Body of pancreas (tissue), 4 donors: ENCODE results near the gene ARPC5. TPM values are rescaled to one million over a fixed set of nuclear protein-coding genes. Genes with fewer than 3 reads are reported as not detected.

ENCODE experiments used
- ATAC-seq: fragments of 150-250 bp; one replicate; pipeline ENCODE4 v1.9.1; 2016
- DNase-seq, 4 donors: peaks; one replicate each; pipeline ENCODE4 v3.0.0-alpha.2; 2019
- H3K27ac ChIP-seq, 4 donors: fragments of 200-600 bp; sonication (generic); 1 replicate in 3 of 4; 2 replicates in 1 of 4; pipeline versions ENCODE4 v1.5.1 to v1.6.1; 2016 to 2019; ENCODE audit warnings: mild to moderate bottlenecking in 1 of 4, mixed read lengths in 1 of 4, moderate library complexity in 1 of 4
- H3K27me3 ChIP-seq, 2 donors: fragments of 200-600 bp; sonication (generic); one replicate each; pipeline ENCODE4 v1.6.0; 2016; ENCODE audit warnings: mild to moderate bottlenecking in 1 of 2
- H3K36me3 ChIP-seq, 2 donors: fragments of 200-600 bp; sonication (generic); replicated peaks in 1 of 2; 2 replicates each; pipeline ENCODE4 v1.5.1; 2016; ENCODE audit warnings: low read depth in 2 of 2; ENCODE audit not compliant: insufficient read depth in 1 of 2
- H3K4me1 ChIP-seq: fragments of 200-600 bp; sonication (generic); one replicate; pipeline ENCODE4 v1.6.0; 2016
- H3K4me3 ChIP-seq, 2 donors: fragments of 200-600 bp; sonication (generic); 1 replicate in 1 of 2; 2 replicates in 1 of 2; pipeline ENCODE4 v1.5.1; 2016 to 2019
- H3K9me3 ChIP-seq, 3 donors: fragments of 200-600 bp; sonication (generic); 1 replicate in 2 of 3; 2 replicates in 1 of 3; pipeline ENCODE4 v1.5.1; 2016
- POLR2A ChIP-seq, 3 donors: fragments of 450-650 bp; IDR thresholded peaks; one replicate each; pipeline ENCODE4 v1.6.1; 2016; ENCODE audit warnings: antibody characterized with exemption in 3 of 3, mild to moderate bottlenecking in 2 of 3
- WGBS, 2 donors: methylation state at CpG; one replicate each; pipeline ENCODE4 v1.1.5; 2017; 5-methylcytosine and 5-hydroxymethylcytosine counted together
- intact Hi-C: fragments of 100-400 bp; cut with DNase I; formaldehyde crosslinking; loops from one replicate; pipeline ENCODE4 v1.15.1; 2023
- total RNA-seq, 2 donors: library from RNA; depleted of rRNA; stranded (reverse); fragments of >200 nt; gene quantifications; one replicate each; pipeline ENCODE4 v1.1.0, GENCODE V29; 2016
- TF ChIP-seq, protein P1 (sequence below), 7 experiments: fragments of 450-650 bp in 4 of 7; fragments of 200-600 bp in 3 of 7; sonication (generic) in 3 of 7; IDR thresholded peaks; one replicate each; pipeline ENCODE4 v1.5.1; 2016 to 2019; ENCODE audit warnings: antibody characterized with exemption in 7 of 7

The ARPC5 gene
- total RNA-seq, 2 donors from 2014 or later: 29.3 to 52.4 TPM

DNA sequence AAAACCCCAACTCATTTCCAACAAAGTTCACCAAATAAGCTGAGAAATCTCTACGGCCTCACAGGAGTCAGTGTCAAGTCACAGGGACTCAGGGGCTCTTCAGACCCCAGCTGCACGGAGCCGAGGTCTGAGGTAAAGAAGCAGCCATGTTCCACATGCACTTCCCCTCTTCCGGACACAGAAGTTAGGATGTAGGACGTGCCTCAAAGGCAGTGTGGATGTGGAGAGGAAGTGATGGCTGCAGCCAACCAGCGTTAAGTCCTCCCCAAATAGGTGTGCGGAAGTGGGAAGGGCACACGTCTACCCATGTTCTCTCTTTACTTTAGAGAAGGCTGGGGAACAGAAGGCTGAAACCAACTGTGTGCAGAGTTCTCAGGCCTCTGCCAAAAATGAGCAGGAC lies 30.8 kb downstream of the ARPC5 start:
- intact Hi-C loops: no loop called here
- ATAC-seq (no peak), DNase-seq (peak in 1 of 4 donors; percentile 35)
- 73 to 80% methylated on average over 8 of the region's 8 CpGs for WGBS, 2 donors
- Histone ChIP-seq H3K4me3 (no peak overlapping the region), H3K27ac (peak overlapping the region in 1 of 4 donors; percentile 55), H3K36me3 (no peaks in the 10 kb centered on the region), H3K27me3 (no peaks in the 10 kb centered on the region), H3K4me1 (peaks cover 4% of the 10 kb centered on the region), H3K9me3 (no peaks in the 10 kb centered on the region)
- TF ChIP-seq, protein P1, sequence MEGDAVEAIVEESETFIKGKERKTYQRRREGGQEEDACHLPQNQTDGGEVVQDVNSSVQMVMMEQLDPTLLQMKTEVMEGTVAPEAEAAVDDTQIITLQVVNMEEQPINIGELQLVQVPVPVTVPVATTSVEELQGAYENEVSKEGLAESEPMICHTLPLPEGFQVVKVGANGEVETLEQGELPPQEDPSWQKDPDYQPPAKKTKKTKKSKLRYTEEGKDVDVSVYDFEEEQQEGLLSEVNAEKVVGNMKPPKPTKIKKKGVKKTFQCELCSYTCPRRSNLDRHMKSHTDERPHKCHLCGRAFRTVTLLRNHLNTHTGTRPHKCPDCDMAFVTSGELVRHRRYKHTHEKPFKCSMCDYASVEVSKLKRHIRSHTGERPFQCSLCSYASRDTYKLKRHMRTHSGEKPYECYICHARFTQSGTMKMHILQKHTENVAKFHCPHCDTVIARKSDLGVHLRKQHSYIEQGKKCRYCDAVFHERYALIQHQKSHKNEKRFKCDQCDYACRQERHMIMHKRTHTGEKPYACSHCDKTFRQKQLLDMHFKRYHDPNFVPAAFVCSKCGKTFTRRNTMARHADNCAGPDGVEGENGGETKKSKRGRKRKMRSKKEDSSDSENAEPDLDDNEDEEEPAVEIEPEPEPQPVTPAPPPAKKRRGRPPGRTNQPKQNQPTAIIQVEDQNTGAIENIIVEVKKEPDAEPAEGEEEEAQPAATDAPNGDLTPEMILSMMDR (IDR thresholded peaks at IDR 0.05): no peak
- TF ChIP-seq POLR2A (IDR thresholded peaks at IDR 0.05): no peak

- intact Hi-C loops: no loop called here
- WGBS, 2 donors: 47 to 74% methylated on average over 10 of the region's 10 CpGs
- ATAC-seq: no peak
These were observed 31.4 kb downstream of the ARPC5 start for GRCh38 chr1:183604038-183604808.

DNA sequence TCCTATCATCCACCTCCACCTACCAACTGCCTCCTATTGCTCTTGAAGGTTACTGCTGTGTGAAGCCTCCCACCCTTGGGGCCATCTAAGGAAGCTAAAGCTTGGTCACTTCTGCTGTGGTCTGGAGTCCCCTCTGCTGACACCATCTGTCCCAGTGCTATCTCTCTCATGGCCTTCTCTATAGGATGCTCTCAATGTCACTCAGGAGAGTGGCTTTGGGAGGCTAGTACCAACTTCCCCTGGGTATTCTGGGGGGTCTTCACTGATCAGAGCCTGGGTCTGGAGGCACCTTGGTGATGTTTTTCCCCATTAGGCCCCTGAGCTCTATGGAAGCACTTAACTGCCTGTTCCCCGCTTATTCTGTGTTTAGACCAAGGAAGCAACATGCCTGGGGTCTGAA lies 33.1 kb downstream of the ARPC5 start:
- TF ChIP-seq, protein P1 (IDR thresholded peaks at IDR 0.05): no peak
- TF ChIP-seq POLR2A (IDR thresholded peaks at IDR 0.05): no peak
- no peaks in the 10 kb centered on the region for H3K27me3 ChIP-seq
- DNase-seq (no peak), ATAC-seq (no peak)
- WGBS, 2 donors: 91 to 100% methylated on average over 1 of the region's 1 CpG
- no peaks in the 10 kb centered on the region for H3K36me3 ChIP-seq
- no peak overlapping the region for H3K27ac ChIP-seq
- no peaks in the 10 kb centered on the region for H3K9me3 ChIP-seq
- peaks cover 4% of the 10 kb centered on the region for H3K4me1 ChIP-seq
- no peak overlapping the region for H3K4me3 ChIP-seq
- intact Hi-C loops: no loop called here

More at GRCh38 chr1:183604038-183604808, 31.4 kb downstream of the ARPC5 start:
- no peak overlapping the region for H3K4me3 ChIP-seq
- H3K27me3 ChIP-seq: no peaks in the 10 kb centered on the region
- no peaks in the 10 kb centered on the region for H3K9me3 ChIP-seq
- TF ChIP-seq POLR2A (IDR thresholded peaks at IDR 0.05): no peak
- H3K36me3 ChIP-seq: no peaks in the 10 kb centered on the region
- peaks cover 4% of the 10 kb centered on the region for H3K4me1 ChIP-seq
- H3K27ac ChIP-seq: peak overlapping the region in 1 of 4 donors; percentile 55
- DNase-seq: peak in 1 of 4 donors; percentile 52

DNA sequence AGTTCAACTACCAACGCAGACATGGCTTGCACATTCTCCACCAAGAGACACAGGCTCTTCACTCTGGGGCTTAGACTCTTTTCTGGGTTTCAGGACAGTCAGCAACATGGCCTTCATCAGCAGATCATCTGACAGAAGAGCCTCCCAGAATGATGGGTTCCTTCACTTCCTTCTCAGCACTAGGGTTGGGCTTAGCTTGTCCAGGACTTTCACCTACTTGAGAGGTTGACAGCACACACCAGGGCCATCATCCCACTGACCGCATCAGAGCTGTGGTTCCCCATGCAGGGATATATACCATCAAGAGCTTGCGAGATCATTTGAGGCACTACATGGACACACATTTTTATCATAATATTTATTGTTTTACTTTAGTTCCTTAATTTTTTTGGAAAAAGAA lies 34.9 kb downstream of the ARPC5 start:
- DNase-seq (no peak), ATAC-seq (no peak)
- Histone ChIP-seq H3K27me3 (no peaks in the 10 kb centered on the region), H3K4me1 (no peaks in the 10 kb centered on the region), H3K36me3 (no peaks in the 10 kb centered on the region), H3K27ac (no peak overlapping the region), H3K4me3 (no peak overlapping the region), H3K9me3 (no peaks in the 10 kb centered on the region)
- WGBS, 2 donors: 70 to 93% methylated on average over 3 of the region's 3 CpGs
- TF ChIP-seq POLR2A (IDR thresholded peaks at IDR 0.05): no peak
- TF ChIP-seq, protein P1 (IDR thresholded peaks at IDR 0.05): no peak
- intact Hi-C loops: no loop called here

DNA sequence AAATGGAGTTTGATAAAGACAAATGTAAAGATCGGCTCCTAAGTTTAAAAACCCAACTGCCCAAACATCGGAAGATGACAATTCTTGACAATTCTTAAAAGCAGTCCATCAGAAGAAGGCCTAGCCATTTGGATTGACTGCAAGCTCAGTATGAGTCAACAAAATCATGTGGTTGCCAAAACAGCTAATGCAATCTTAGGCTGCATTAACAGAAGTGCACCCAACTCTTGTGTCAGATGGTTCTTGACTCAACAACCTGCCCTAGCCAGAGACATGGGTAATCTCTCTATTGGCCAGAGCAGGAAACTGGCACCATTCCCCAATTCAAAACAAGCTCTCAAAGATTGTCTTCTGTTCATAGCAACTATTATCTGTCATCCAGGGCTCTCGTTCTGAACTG lies 35.4 kb downstream of the ARPC5 start:
- intact Hi-C loops: no loop called here
- Histone ChIP-seq H3K27me3 (no peaks in the 10 kb centered on the region), H3K4me1 (no peaks in the 10 kb centered on the region), H3K4me3 (no peak overlapping the region), H3K9me3 (no peaks in the 10 kb centered on the region), H3K36me3 (no peaks in the 10 kb centered on the region), H3K27ac (no peak overlapping the region)
- TF ChIP-seq POLR2A (IDR thresholded peaks at IDR 0.05): no peak
- TF ChIP-seq, protein P1 (IDR thresholded peaks at IDR 0.05): no peak
- WGBS, 2 donors: 79 to 82% methylated on average over 3 of the region's 3 CpGs
- DNase-seq: peak in 1 of 4 donors; percentile 47
- no peak for ATAC-seq
